ENCODE data around the gene RIN3.
"Not testable (repeated sequence)": the region's sequence is repeated elsewhere in the genome, so short reads cannot be mapped to it uniquely, and the experiment has no call there.

RIN3 gene

DNA sequence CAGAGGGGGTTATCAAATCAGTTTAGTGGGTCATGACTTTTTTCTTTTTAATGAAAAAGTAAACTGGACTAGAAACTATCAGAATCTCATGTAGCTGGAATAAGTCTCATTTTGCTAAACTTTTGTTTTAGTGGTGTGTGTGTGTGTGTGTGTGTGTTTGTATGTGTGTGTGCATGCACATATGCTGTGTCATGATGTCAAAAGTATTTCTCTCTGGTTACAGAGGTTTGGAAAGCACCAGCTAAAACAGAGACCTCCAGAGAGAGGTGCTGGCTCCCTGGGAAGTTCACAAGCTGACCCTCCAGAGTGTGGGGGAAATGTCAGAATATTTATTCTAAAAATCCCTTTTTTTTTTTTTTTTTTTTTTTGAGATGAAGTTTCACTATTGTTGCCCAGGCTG, 120.1 kb downstream of the RIN3 start:
- H3K4me3 ChIP-seq (ENCODE audit: low read depth, low read length), result no peak overlapping the region
- DNase-seq (ENCODE audit: low read depth), result no peak
- TF ChIP-seq, protein P1, sequence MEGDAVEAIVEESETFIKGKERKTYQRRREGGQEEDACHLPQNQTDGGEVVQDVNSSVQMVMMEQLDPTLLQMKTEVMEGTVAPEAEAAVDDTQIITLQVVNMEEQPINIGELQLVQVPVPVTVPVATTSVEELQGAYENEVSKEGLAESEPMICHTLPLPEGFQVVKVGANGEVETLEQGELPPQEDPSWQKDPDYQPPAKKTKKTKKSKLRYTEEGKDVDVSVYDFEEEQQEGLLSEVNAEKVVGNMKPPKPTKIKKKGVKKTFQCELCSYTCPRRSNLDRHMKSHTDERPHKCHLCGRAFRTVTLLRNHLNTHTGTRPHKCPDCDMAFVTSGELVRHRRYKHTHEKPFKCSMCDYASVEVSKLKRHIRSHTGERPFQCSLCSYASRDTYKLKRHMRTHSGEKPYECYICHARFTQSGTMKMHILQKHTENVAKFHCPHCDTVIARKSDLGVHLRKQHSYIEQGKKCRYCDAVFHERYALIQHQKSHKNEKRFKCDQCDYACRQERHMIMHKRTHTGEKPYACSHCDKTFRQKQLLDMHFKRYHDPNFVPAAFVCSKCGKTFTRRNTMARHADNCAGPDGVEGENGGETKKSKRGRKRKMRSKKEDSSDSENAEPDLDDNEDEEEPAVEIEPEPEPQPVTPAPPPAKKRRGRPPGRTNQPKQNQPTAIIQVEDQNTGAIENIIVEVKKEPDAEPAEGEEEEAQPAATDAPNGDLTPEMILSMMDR (IDR thresholded peaks at IDR 0.05; ENCODE audit: low read depth, low read length, missing control alignments), result no peak

DNA sequence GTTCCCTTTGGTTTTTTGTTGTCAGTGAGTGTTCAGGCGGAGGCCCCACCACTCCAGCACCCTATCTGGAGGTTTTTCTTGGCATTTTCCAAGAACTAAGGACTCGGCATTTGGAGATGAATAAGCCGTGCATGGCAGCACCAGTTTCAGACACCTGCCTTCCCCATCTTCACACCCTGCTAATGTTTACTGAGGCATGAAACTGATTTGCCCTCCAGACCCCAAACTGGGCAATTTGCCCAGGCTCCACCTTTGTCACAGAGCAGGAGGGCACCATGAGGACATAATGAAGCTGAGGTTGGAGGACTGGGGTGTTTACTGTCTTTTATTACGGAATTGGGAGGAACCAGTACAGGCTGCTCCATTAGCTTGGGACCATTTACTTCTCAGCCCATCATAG, 121.5 kb downstream of the RIN3 start:
- DNase-seq (ENCODE audit: low read depth), result no peak
- H3K4me3 ChIP-seq (ENCODE audit: low read depth, low read length), result no peak overlapping the region
- TF ChIP-seq, protein P1 (IDR thresholded peaks at IDR 0.05; ENCODE audit: low read depth, low read length, missing control alignments), result no peak

DNA sequence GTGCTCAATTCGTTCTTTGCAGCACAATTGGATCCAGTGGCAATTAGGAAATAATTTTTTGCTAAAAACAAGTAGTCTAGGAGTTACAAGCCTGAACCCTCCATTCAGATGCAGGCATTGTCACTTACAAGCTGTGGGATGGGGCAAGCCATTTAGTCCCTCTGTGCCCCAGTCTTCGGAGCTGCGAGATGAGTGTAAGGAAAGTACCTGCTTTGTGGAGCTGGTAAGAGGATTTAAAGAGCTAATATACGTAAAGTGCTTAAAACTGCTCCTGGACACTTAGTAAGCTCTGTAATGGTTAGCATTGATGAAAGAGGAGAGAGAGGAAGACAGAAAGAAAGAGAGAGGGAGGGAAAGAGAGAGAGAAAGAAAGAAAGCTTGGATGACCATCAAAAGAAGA, 122.3 kb downstream of the RIN3 start:
- TF ChIP-seq, protein P1 (IDR thresholded peaks at IDR 0.05; ENCODE audit: low read depth, low read length, missing control alignments), result no peak
- no peak for DNase-seq (ENCODE audit: low read depth)
- no peak overlapping the region for H3K4me3 ChIP-seq (ENCODE audit: low read depth, low read length)

GRCh38 chr14:92637228-92637627, 123.6 kb downstream of the RIN3 start:
- no peak overlapping the region for H3K4me3 ChIP-seq (ENCODE audit: low read depth, low read length)
- TF ChIP-seq, protein P1 (IDR thresholded peaks at IDR 0.05; ENCODE audit: low read depth, low read length, missing control alignments), result no peak
- DNase-seq (ENCODE audit: low read depth), result no peak

DNA sequence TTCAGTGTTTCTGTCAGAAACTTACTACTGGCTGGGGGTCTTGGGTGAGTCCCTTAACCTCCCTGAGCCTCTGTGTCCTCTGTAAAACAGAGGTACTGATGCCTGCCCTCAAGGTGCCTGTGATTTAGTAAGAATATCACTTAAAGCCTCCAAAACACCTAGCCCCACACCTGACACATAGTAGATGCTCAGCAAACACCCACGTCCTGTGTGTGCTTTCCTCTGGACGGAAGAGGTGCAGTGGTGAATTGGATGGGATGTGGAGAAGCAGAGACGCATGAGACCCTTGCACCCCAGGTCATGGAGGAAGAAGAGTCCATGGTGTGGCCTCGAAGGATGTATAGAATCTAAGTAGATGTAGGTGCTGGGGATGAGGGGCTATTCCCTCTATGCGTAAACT, 124.3 kb downstream of the RIN3 start:
- H3K4me3 ChIP-seq (ENCODE audit: low read depth, low read length), result no peak overlapping the region
- no peak for DNase-seq (ENCODE audit: low read depth)
- TF ChIP-seq, protein P1 (IDR thresholded peaks at IDR 0.05; ENCODE audit: low read depth, low read length, missing control alignments), result no peak

GRCh38 chr14:92638266-92638665, 124.7 kb downstream of the RIN3 start:
- H3K4me3 ChIP-seq (ENCODE audit: low read depth, low read length), result no peak overlapping the region
- TF ChIP-seq, protein P1 (IDR thresholded peaks at IDR 0.05; ENCODE audit: low read depth, low read length, missing control alignments), result no peak
- no peak for DNase-seq (ENCODE audit: low read depth)

- DNase-seq (ENCODE audit: low read depth), result no peak
- no peak overlapping the region for H3K4me3 ChIP-seq (ENCODE audit: low read depth, low read length)
- TF ChIP-seq, protein P1 (IDR thresholded peaks at IDR 0.05; ENCODE audit: low read depth, low read length, missing control alignments), result no peak
These were observed 125.3 kb downstream of the RIN3 start for GRCh38 chr14:92638904-92639303.

DNA sequence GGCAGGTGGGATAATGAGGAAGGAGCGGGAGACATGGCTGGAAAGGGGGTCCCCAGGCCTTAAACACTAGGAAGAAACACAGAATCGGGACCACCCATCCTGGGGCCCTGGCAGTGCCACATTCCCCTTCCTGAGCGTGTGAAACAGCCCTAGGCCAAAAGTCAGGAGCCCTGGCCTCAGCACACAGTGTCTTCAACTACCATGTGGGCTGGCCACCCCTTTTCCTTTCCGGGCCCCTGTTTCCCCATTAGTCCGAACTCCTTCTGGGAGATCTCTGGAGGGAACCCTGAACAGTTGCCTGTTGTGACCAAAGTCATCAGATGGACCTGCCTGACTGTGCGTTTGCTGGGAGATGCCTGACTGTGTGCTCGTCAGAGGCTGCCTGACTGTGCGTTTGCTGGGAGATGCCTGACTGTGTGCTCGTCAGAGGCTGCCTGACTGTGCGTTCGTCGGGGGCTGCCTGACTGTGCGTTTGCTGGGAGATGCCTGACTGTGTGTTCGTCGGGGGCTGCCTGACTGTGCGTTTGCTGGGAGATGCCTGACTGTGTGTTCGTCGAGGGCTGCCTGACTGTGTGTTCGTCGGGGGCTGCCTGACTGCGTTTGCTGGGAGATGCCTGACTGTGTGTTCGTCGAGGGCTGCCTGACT, 126.0 kb downstream of the RIN3 start:
- not testable (repeated sequence) for DNase-seq (ENCODE audit: low read depth); H3K4me3 ChIP-seq (ENCODE audit: low read depth, low read length)
